Tibial nerve (tissue), 4 donors: ENCODE measurements around the gene TM9SF3. TPM values are rescaled to one million over a fixed set of nuclear protein-coding genes. Genes with fewer than 3 reads are reported as not detected.

Source experiments
- DNase-seq, 2 donors: peaks; one replicate each; pipeline ENCODE4 v3.0.0-alpha.2; 2019; ENCODE audit warnings: low spot score in 2 of 2
- H3K27ac ChIP-seq, 4 donors: fragments of 200-600 bp; sonication (generic) in 3 of 4; one replicate each; pipeline ENCODE4 v1.5.1; 2017 to 2019; ENCODE audit warnings: mild to moderate bottlenecking in 1 of 4
- H3K27me3 ChIP-seq, 2 donors: fragments of 200-600 bp; sonication (generic) in 1 of 2; one replicate each; pipeline versions ENCODE4 v1.5.1 to v1.6.0; 2017 to 2019
- H3K36me3 ChIP-seq, 3 donors: fragments of 200-600 bp; sonication (generic); one replicate each; pipeline ENCODE4 v1.5.1; 2018 to 2019
- H3K4me1 ChIP-seq, 4 donors: fragments of 200-600 bp; sonication (generic) in 3 of 4; one replicate each; pipeline ENCODE4 v1.5.1; 2017 to 2019
- H3K4me3 ChIP-seq, 4 donors: fragments of 200-600 bp; sonication (generic) in 3 of 4; one replicate each; pipeline ENCODE4 v1.5.1; 2017 to 2019; ENCODE audit warnings: mild to moderate bottlenecking in 1 of 4, moderate library complexity in 1 of 4
- H3K9me3 ChIP-seq, 4 donors: fragments of 200-600 bp; sonication (generic) in 3 of 4; one replicate each; pipeline ENCODE4 v1.5.1; 2017 to 2019
- CTCF ChIP-seq, 5 experiments: fragments of 200-600 bp in 3 of 5; fragments of 450-650 bp in 2 of 5; sonication (generic) in 3 of 5; IDR thresholded peaks; one replicate each; pipeline ENCODE4 v1.5.1; 2016 to 2019; ENCODE audit warnings: antibody characterized with exemption in 5 of 5, mild to moderate bottlenecking in 3 of 5, moderate library complexity in 2 of 5
- EP300 ChIP-seq, 2 donors: sonication (generic); formaldehyde crosslinking; IDR thresholded peaks; one replicate each; pipeline ENCODE4 v1.6.1; 2017; ENCODE audit warnings: antibody characterized with exemption in 2 of 2, mild to moderate bottlenecking in 1 of 2
- POLR2A ChIP-seq, 2 donors: fragments of 450-650 bp; IDR thresholded peaks; one replicate each; pipeline ENCODE4 v1.6.1; 2017; ENCODE audit warnings: antibody characterized with exemption in 2 of 2, mild to moderate bottlenecking in 2 of 2, moderate library complexity in 2 of 2
- WGBS, 2 donors: methylation state at CpG; one replicate each; pipeline ENCODE4 v1.1.5; 2018; 5-methylcytosine and 5-hydroxymethylcytosine counted together
- total RNA-seq, 4 donors: library from RNA; depleted of rRNA; stranded (reverse); fragments of >200 nt; gene quantifications; one replicate each; pipeline ENCODE4 v1.1.0, GENCODE V29; 2016

The TM9SF3 gene
- 10 to 100 TPM; 79.5 to 98.8 (median 90.2) TPM for total RNA-seq

DNA sequence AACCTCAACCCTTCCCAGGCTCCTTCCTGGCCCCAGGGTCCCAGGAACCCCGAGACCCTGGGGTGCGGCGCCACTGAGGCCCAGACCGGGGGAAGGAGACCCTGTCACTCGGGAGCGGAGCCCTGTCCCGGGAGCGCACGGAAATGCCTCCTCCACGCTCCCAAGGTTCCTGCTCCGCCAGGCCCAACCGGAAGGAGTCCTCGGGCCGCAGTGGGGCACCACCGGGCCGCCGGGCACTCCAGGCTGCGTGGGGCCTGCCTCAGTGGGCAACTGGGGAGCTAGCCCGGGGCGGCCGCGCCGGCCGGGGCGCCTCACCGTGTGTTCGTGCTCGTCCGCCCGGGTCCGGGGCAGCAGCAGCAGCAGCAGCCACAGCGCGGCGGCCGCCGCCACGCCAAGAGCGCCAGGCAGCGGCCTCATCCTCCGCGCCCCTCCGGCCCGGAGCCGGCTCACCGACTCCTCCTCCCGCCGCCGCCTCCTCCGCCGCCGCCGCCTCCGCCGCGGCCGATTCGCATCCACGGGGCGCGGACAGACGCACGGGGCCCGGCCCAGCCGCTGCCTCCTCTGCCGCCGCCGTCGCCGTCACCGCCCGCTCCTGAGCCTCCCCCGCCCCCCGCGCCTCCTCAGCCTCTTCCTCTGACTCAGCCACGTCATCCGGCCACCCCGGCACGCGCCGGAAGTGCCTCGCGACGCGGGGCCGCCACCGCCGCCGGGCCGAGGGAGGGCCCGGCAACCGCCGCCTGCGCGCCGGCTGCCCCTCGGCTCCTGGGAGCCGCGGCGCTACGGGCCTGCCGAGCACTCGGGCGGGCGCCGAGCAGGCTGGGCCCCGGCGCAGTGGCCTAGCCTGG lies at the start of gene TM9SF3:
Gene TM9SF3 (minus strand): TSS at position 594 of the 845 bp plus-strand sequence. CDS start 177 bp downstream, at position 417.
- WGBS, 2 donors = 1% methylated on average over 32 to 67 of the region's 107 CpGs
- H3K9me3 ChIP-seq = no peaks in the 10 kb centered on the region
- H3K4me1 ChIP-seq = peaks cover 0 to 57% (median 24%) of the 10 kb centered on the region in 4 donors
- peak within 1 kb of the TSS; percentile 79 to 91 (median 87) for H3K4me3 ChIP-seq
- H3K27ac ChIP-seq = peak within 1 kb of the TSS; percentile 93 to 99 (median 94)
- TF ChIP-seq POLR2A (IDR thresholded peaks at IDR 0.05) = peak; percentile 97
- peak in 1 of 2 donors; percentile 79 for TF ChIP-seq EP300 (IDR thresholded peaks at IDR 0.05)
- peak in 2 of 5 experiments; percentile 50 to 53 for TF ChIP-seq CTCF (IDR thresholded peaks at IDR 0.05)
- no peaks in the 10 kb centered on the region for H3K27me3 ChIP-seq
- DNase-seq = peak; percentile 87 to 89
- no peaks in the 10 kb centered on the region for H3K36me3 ChIP-seq

DNA sequence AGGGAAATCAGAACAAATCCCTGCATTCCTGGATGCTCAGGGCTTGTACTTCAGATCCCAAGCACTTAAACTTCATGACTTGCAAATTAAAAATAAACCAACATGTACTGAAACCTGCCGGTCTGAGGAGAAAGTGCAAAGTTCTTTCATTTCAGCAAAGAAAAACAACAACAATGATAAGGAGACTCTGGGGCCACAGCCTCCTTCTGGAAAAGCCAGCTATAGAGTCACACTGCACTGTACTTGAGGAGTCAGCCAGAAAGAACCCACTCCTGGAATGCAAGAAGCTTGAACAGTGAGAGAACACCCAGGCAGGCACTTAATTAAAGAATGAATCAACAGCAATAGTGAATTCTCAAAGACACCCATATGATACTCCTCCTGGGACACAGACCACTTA lies 49.7 kb upstream of the TM9SF3 start:
- 15 to 21% methylated on average over 1 of the region's 1 CpG for WGBS, 2 donors
- DNase-seq = no peak
- H3K36me3 ChIP-seq = no peaks in the 10 kb centered on the region
- H3K4me3 ChIP-seq = no peak overlapping the region
- no peaks in the 10 kb centered on the region for H3K27me3 ChIP-seq
- no peaks in the 10 kb centered on the region for H3K9me3 ChIP-seq
- H3K4me1 ChIP-seq = peaks cover 0 to 3% (median 0%) of the 10 kb centered on the region in 4 donors
- no peak overlapping the region for H3K27ac ChIP-seq
- TF ChIP-seq CTCF (IDR thresholded peaks at IDR 0.05) (no peak), EP300 (IDR thresholded peaks at IDR 0.05) (no peak), POLR2A (IDR thresholded peaks at IDR 0.05) (no peak)

DNA sequence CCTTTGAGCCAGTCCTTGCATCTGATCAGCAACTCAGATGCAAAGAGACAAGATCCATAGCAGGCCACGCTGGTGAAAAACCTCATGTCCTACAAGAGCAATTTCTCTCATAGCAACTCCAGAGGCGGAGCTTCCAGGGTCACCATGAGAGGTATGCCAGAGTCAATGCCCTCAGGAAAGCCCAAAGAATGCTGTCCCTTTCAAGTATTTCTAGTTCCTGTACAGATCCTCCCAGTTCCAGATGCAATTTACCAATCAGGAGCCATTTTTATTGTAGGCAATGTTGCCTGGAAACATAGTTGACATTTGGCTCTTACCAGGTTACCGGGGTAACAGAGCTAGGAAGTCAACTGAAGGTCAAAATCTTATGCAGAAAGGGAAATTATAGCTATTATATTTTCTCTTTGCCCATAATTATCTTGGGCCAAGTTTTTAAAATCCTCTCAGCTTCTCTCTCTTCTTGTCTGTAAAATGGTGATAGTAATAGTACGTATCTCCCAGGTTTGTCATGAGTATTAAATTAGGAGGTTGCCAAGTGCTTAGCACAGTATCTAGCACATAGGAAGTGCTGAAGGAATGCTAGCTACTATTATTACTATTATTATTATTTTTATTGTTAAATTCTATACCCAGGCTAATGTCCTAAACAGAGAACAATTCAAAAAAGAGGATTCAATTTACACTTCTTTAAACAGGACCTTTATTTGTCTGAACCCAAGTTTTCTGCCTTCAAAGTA lies 46.3 kb upstream of the TM9SF3 start:
- 63% methylated on average over 4 of the region's 4 CpGs for WGBS, 2 donors
- H3K36me3 ChIP-seq = no peaks in the 10 kb centered on the region
- no peak for DNase-seq
- H3K4me1 ChIP-seq = peaks cover 0 to 3% (median 0%) of the 10 kb centered on the region in 4 donors
- H3K9me3 ChIP-seq = no peaks in the 10 kb centered on the region
- H3K27me3 ChIP-seq = no peaks in the 10 kb centered on the region
- TF ChIP-seq POLR2A (IDR thresholded peaks at IDR 0.05) (no peak), EP300 (IDR thresholded peaks at IDR 0.05) (no peak), CTCF (IDR thresholded peaks at IDR 0.05) (no peak)
- H3K4me3 ChIP-seq = no peak overlapping the region
- H3K27ac ChIP-seq = no peak overlapping the region

DNA sequence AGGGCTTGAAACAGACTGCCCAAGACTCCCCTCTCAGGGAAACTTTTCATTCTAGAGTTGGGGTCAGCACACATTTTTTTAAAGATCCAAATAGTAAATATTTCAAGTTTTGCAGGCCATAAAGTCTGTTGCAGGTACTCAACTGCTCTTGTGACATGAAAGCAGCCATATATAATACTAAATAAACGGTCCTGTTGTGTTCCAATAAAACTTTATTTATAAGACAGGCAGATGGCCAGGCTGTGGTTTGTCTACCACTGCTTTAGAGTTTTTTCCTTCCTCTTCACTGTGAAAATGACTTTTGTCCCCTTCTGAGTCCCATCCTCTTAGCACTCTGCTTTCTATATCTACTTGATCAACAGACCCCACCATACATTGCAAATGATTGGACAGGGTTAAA lies 40.5 kb upstream of the TM9SF3 start:
- TF ChIP-seq POLR2A (IDR thresholded peaks at IDR 0.05) = no peak
- no peak for TF ChIP-seq CTCF (IDR thresholded peaks at IDR 0.05)
- TF ChIP-seq EP300 (IDR thresholded peaks at IDR 0.05) = no peak
- H3K4me3 ChIP-seq = no peak overlapping the region
- no peak overlapping the region for H3K27ac ChIP-seq
- H3K36me3 ChIP-seq = no peaks in the 10 kb centered on the region
- no peaks in the 10 kb centered on the region for H3K27me3 ChIP-seq
- no peaks in the 10 kb centered on the region for H3K4me1 ChIP-seq
- WGBS, 2 donors = 64 to 77% methylated on average over 1 of the region's 1 CpG
- no peak for DNase-seq
- no peaks in the 10 kb centered on the region for H3K9me3 ChIP-seq

DNA sequence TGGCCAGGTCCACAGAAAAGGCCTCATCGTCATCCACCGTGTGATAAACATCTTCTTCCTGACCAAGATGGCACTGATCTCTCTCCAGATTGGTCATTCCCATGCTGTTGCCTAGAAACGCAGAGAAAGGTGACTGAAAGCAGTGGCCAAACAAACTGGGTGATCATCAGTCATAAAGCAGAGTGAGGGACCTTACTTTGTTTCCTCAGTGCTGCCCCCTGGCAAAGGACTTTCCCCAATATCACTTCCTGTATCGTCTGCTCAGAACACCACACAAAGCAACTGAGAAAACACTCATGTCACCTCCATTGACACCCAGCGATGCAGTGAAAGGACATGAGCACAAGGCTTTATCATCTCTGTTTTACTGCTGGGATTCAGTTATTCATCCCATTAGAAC lies 40.0 kb upstream of the TM9SF3 start:
- Histone ChIP-seq H3K4me3 (no peak overlapping the region), H3K27me3 (no peaks in the 10 kb centered on the region), H3K36me3 (no peaks in the 10 kb centered on the region), H3K4me1 (no peaks in the 10 kb centered on the region), H3K27ac (no peak overlapping the region), H3K9me3 (no peaks in the 10 kb centered on the region)
- TF ChIP-seq CTCF (IDR thresholded peaks at IDR 0.05) = no peak
- TF ChIP-seq EP300 (IDR thresholded peaks at IDR 0.05) = no peak
- no peak for TF ChIP-seq POLR2A (IDR thresholded peaks at IDR 0.05)
- DNase-seq = no peak
- WGBS, 2 donors = 76 to 87% methylated on average over 5 of the region's 5 CpGs
